Measurements from ENCODE around the gene MCL1. TPM values are rescaled to one million over a fixed set of nuclear protein-coding genes. Genes with fewer than 3 reads are reported as not detected.

Gene MCL1
- polyA plus RNA-seq, 2 of the 4 experiments (the other 2 are of a cell fraction), result 80.0 to 202 TPM

DNA sequence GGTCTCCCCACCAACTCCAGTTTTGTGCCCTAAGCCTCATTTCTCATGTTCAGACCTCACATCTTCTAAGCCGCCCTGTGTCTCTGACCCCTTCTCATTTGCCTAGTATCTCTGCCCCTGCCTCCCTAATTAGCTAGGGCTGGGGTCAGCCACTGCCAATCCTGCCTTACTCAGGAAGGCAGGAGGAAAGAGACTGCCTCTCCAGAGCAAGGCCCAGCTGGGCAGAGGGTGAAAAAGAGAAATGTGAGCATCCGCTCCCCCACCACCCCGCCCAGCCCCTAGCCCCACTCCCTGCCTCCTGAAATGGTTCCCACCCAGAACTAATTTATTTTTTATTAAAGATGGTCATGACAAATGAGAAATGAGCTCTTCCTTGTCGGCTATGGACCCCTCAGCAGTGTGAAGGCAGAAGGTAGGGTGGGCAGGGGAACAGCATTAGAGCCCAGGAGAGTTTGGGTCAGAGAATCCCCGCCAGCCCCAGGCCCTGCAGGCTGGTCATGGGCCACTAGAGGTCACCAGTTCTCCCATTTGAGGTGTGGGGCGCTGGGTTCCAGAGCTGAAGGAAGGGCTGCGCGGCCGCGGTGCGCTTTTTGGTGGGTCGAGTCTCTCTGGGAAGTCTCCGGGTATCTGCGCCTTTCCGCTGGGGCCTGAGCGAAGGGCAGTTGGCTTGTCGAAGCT is 18.7 kb downstream of the MCL1 start:
- ATAC-seq, result peak; percentile 44 to 66
- H3K4me3 ChIP-seq, result peak overlapping the region; percentile 46
- WGBS (ENCODE audit: missing lambda C conversion rate), result 17% methylated on average over 16 of the region's 17 CpGs
- peak overlapping the region; percentile 97 to 99 for H3K27ac ChIP-seq
- DNase-seq (ENCODE audit: low read depth in 1 of 2, low spot score in 1 of 2), result peak; percentile 90 to 91
- TF ChIP-seq HDAC2 (IDR thresholded peaks at IDR 0.05) (no peak), SMC3 (IDR thresholded peaks at IDR 0.05) (peak; percentile 79), POLR2AphosphoS2 (conservative IDR thresholded peaks at IDR 0.05; ENCODE audit: low read length) (peak; percentile 58; the same call in 1 of the 2 replicates), NR3C1 (IDR thresholded peaks at IDR 0.05) (no peak), RAD21 (conservative IDR thresholded peaks at IDR 0.05 in 1 of 2, IDR thresholded peaks at IDR 0.05 in 1 of 2) (peak; percentile 80 to 85), MAZ (IDR thresholded peaks at IDR 0.05; ENCODE audit: borderline replicate concordance, low read depth, low read length) (0 out of 2 replicates have a peak, but pooled peaks have one; percentile 12), CBX2 (IDR thresholded peaks at IDR 0.05; ENCODE audit: borderline replicate concordance, low read depth) (no peak), JUN (IDR thresholded peaks at IDR 0.05) (no peak), GATA3 (IDR thresholded peaks at IDR 0.05; ENCODE audit: borderline replicate concordance) (no peak), FOXS1 (CRISPR knock-in tag; IDR thresholded peaks at IDR 0.05) (no peak), PHF8 (IDR thresholded peaks at IDR 0.05; ENCODE audit: borderline replicate concordance, low read depth) (no peak), KDM1A (IDR thresholded peaks at IDR 0.05; ENCODE audit: low read depth) (no peak), EHF (CRISPR knock-in tag; IDR thresholded peaks at IDR 0.05) (no peak), CBX8 (IDR thresholded peaks at IDR 0.05) (no peak), ZNF302 (CRISPR knock-in tag; IDR thresholded peaks at IDR 0.05) (no peak), FOSL2 (IDR thresholded peaks at IDR 0.05) (no peak), FOSL2 (CRISPR knock-in tag; IDR thresholded peaks at IDR 0.05) (no peak)
- TF ChIP-seq, protein P1, sequence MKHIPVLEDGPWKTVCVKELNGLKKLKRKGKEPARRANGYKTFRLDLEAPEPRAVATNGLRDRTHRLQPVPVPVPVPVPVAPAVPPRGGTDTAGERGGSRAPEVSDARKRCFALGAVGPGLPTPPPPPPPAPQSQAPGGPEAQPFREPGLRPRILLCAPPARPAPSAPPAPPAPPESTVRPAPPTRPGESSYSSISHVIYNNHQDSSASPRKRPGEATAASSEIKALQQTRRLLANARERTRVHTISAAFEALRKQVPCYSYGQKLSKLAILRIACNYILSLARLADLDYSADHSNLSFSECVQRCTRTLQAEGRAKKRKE (CRISPR knock-in tag; IDR thresholded peaks at IDR 0.05; ENCODE audit: low read depth), result no peak
- TF ChIP-seq, protein P2, sequence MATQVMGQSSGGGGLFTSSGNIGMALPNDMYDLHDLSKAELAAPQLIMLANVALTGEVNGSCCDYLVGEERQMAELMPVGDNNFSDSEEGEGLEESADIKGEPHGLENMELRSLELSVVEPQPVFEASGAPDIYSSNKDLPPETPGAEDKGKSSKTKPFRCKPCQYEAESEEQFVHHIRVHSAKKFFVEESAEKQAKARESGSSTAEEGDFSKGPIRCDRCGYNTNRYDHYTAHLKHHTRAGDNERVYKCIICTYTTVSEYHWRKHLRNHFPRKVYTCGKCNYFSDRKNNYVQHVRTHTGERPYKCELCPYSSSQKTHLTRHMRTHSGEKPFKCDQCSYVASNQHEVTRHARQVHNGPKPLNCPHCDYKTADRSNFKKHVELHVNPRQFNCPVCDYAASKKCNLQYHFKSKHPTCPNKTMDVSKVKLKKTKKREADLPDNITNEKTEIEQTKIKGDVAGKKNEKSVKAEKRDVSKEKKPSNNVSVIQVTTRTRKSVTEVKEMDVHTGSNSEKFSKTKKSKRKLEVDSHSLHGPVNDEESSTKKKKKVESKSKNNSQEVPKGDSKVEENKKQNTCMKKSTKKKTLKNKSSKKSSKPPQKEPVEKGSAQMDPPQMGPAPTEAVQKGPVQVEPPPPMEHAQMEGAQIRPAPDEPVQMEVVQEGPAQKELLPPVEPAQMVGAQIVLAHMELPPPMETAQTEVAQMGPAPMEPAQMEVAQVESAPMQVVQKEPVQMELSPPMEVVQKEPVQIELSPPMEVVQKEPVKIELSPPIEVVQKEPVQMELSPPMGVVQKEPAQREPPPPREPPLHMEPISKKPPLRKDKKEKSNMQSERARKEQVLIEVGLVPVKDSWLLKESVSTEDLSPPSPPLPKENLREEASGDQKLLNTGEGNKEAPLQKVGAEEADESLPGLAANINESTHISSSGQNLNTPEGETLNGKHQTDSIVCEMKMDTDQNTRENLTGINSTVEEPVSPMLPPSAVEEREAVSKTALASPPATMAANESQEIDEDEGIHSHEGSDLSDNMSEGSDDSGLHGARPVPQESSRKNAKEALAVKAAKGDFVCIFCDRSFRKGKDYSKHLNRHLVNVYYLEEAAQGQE (IDR thresholded peaks at IDR 0.05), result no peak
- TF ChIP-seq, protein P3, sequence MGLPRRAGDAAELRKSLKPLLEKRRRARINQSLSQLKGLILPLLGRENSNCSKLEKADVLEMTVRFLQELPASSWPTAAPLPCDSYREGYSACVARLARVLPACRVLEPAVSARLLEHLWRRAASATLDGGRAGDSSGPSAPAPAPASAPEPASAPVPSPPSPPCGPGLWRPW (IDR thresholded peaks at IDR 0.05), result no peak
- TF ChIP-seq, protein P4, sequence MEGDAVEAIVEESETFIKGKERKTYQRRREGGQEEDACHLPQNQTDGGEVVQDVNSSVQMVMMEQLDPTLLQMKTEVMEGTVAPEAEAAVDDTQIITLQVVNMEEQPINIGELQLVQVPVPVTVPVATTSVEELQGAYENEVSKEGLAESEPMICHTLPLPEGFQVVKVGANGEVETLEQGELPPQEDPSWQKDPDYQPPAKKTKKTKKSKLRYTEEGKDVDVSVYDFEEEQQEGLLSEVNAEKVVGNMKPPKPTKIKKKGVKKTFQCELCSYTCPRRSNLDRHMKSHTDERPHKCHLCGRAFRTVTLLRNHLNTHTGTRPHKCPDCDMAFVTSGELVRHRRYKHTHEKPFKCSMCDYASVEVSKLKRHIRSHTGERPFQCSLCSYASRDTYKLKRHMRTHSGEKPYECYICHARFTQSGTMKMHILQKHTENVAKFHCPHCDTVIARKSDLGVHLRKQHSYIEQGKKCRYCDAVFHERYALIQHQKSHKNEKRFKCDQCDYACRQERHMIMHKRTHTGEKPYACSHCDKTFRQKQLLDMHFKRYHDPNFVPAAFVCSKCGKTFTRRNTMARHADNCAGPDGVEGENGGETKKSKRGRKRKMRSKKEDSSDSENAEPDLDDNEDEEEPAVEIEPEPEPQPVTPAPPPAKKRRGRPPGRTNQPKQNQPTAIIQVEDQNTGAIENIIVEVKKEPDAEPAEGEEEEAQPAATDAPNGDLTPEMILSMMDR (IDR thresholded peaks at IDR 0.05), result peak; percentile 87
- TF ChIP-seq, protein P5, sequence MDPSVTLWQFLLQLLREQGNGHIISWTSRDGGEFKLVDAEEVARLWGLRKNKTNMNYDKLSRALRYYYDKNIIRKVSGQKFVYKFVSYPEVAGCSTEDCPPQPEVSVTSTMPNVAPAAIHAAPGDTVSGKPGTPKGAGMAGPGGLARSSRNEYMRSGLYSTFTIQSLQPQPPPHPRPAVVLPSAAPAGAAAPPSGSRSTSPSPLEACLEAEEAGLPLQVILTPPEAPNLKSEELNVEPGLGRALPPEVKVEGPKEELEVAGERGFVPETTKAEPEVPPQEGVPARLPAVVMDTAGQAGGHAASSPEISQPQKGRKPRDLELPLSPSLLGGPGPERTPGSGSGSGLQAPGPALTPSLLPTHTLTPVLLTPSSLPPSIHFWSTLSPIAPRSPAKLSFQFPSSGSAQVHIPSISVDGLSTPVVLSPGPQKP (IDR thresholded peaks at IDR 0.05; ENCODE audit: low read depth, low read length), result no peak
- peak overlapping the region; percentile 96 for H3K4me2 ChIP-seq
- H3K4me1 ChIP-seq, result peaks cover 50% of the 10 kb centered on the region
- no peak for FAIRE-seq
- CTCF ChIA-PET, result interaction anchor here (0.5 to 11.6 kb wide), 86 partner anchors 7 to 649 kb away, joined by 3 to 210 read pairs (median 4); partner anchors contain the start of genes ADAMTSL4, CTSK, ENSA and FALEC
- POLR2A ChIA-PET, result interaction anchor here (0.7 to 7.6 kb wide), 19 partner anchors 9 to 420 kb away, joined by 3 to 201 read pairs (median 5); partner anchors contain the start of genes ENSA, FALEC, GOLPH3L and MCL1
- H3K9me3 ChIP-seq, result no peaks in the 10 kb centered on the region

Measured in A549 (cell line).